H1 (cell line): ENCODE results near the gene MAPT.

Experiments
- ASH2L ChIP-seq: fragments of 200-600, 300-600 bp; sonication (generic); IDR thresholded peaks from one replicate; pipeline ENCODE4 v1.7.1; 2017; ENCODE audit warnings: low read length
- ATF3 ChIP-seq: IDR thresholded peaks from 2 replicates; pipeline ENCODE4 v1.6.1; 2011; ENCODE audit warnings: low read depth, mild to moderate bottlenecking, low read length; ENCODE audit not compliant: insufficient read depth
- CBX8 ChIP-seq: fragments of 300-800, 300-1000 bp; sonication (generic); IDR thresholded peaks from 2 replicates; pipeline ENCODE4 v1.7.1; 2016; ENCODE audit warnings: low read depth, low read length, borderline replicate concordance
- CREB1 ChIP-seq: IDR thresholded peaks from 2 replicates; pipeline ENCODE4 v1.6.1; 2012; ENCODE audit warnings: inconsistent platforms
- CTCF ChIP-seq, 3 experiments: IDR thresholded peaks; 1 replicate in 2 of 3; 2 replicates in 1 of 3; pipeline versions ENCODE4 v1.5.1 to v1.6.1; 2011; ENCODE audit warnings: low read length in 3 of 3, mild to moderate bottlenecking in 3 of 3, inconsistent platforms in 2 of 3, low read depth in 1 of 3, moderate library complexity in 1 of 3; ENCODE audit not compliant: insufficient read depth in 1 of 3; ENCODE audit errors: control extremely low read depth in 1 of 3
- EP300 ChIP-seq, 2 experiments: IDR thresholded peaks; 1 replicate in 1 of 2; 2 replicates in 1 of 2; pipeline ENCODE4 v1.6.1; 2011 to 2012; ENCODE audit warnings: low read depth in 2 of 2, low read length in 2 of 2, mild to moderate bottlenecking in 2 of 2, borderline replicate concordance in 1 of 2, inconsistent platforms in 1 of 2, moderate library complexity in 1 of 2
- POLR2A ChIP-seq, 2 experiments: IDR thresholded peaks; 1 replicate in 1 of 2; 2 replicates in 1 of 2; pipeline ENCODE4 v1.6.1; 2011; ENCODE audit warnings: low read depth in 2 of 2, low read length in 2 of 2, mild to moderate bottlenecking in 2 of 2; ENCODE audit errors: control extremely low read depth in 1 of 2
- RFX5 ChIP-seq: IDR thresholded peaks from 2 replicates; pipeline ENCODE4 v1.6.1; 2011; ENCODE audit warnings: low read depth, low read length, improper control_type of control experiment, borderline replicate concordance
- SRF ChIP-seq: IDR thresholded peaks from 2 replicates; pipeline ENCODE4 v1.6.1; 2011; ENCODE audit warnings: mild to moderate bottlenecking, low read depth, low read length, moderate library complexity

GRCh38 chr17:45844695-45845375 lies 49.5 kb upstream of the MAPT start, which contains the start of gene SPPL2C:
- TF ChIP-seq CTCF (IDR thresholded peaks at IDR 0.05; ENCODE audit: control extremely low read depth in 1 of 3, insufficient read depth in 1 of 3, low read depth in 1 of 3, low read length in 3 of 3) (no peak), CBX8 (no peak), POLR2A (IDR thresholded peaks at IDR 0.05; ENCODE audit: control extremely low read depth in 1 of 2, low read depth in 2 of 2, low read length in 2 of 2) (no peak), ASH2L (no peak), EP300 (IDR thresholded peaks at IDR 0.05; ENCODE audit: borderline replicate concordance in 1 of 2, low read depth in 2 of 2, low read length in 2 of 2) (no peak), ATF3 (no peak), RFX5 (no peak), SRF (no peak), CREB1 (no peak)
